GM21529 (cell line): ENCODE data around the gene INPP5A.
"Not testable (repeated sequence)": the region's sequence is repeated elsewhere in the genome, so short reads cannot be mapped to it uniquely, and the experiment has no call there.

Source experiments
- ATAC-seq: cut with Tn5 transposase; IDR thresholded peaks from one replicate; pipeline ENCODE4 v1.9.1; 2021; ENCODE audit not compliant: unreplicated experiment

The INPP5A gene

DNA sequence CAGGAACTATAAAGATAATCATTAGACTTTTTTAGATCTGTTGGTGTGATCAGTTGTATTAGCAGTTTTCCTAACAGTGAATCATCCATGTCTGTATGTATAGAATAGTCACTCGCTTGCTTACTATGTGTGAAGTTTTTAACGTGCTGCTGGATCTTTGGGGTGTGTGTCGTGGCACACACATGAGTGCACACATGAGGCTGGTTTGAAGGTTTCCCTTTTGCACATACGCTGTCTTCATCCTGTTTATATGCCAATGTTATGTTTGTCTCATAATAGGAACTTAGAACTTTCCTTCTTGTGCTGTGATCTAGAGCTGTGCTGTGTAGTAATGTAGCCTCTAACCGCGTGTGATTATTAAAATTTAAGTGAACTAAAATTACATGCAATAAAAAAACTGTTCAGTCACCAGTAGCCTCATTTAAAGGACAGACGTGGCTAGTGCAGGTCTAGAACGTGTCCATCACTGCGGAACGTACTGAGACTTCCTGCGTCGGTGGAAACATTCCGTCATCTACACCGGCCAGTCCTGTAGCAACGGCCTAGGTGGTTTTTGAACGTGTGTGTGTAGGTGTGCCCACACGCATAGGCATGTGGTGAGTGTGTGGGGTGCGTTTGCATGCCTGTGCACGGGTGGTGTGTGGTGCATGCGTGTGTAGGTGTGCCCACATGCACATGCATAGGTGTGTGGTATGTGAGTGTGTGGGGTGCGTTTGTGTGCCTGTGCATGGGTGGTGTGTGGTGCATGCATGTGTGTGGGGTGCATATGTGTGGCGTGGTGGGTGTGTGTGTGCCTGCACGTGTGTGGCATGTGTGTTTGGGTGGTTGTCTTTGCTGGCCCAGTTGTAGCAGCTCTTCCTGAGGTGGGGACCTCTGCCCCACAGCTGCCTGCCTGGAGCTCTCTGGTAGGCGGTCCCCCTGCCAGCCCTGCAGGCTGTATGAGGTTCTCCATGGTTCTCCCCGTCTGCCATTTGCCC, 56.6 kb downstream of the INPP5A start:
- peak; percentile 69 for ATAC-seq

DNA sequence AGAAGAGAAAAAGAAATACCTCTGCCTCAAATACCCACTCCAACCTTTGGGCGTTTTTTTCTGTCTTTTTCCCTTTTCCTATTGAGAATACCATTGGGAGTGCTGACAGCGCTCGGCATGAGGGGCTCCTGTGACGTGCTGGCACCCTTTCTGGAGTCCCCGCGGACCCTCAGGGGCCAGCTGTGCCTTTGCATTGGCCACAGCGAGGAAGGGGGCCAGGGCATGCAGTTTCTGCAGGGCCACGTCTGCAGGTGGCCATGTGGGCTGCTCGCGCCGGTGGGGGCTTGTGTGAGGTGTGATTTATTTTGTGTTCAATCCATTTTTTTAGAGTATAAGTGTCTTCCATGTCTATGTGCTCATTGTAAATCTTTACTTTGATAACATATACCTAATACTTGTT, 57.4 kb downstream of the INPP5A start:
- no peak for ATAC-seq

- no peak for ATAC-seq
These were observed 58.3 kb downstream of the INPP5A start for GRCh38 chr10:132595854-132596253.

- no peak for ATAC-seq
These were observed 59.2 kb downstream of the INPP5A start for GRCh38 chr10:132596742-132597279.

- ATAC-seq: no peak
These were observed 60.1 kb downstream of the INPP5A start for GRCh38 chr10:132597654-132598053.

- ATAC-seq: not testable (repeated sequence)
These were observed 61.5 kb downstream of the INPP5A start for GRCh38 chr10:132599023-132599618.

DNA sequence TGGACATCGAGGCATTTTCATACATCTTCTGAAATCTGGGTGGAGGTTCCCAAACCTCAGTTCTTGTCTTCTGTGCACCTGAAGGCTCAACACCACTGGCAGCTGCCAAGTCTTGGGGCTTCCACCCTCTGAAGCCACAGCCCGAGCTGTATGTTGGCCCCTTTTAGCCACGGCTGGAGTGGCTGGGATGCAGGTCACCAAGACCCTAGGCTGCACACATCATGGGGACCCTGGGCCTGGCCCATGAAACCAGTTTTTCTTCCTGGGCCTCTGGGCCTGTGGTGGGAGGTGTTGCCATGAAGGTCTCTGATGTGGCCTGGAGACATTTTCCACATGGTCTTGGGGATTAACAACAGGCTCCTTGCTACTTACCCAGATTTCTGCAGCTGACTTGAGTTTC, 62.1 kb downstream of the INPP5A start:
- ATAC-seq: no peak

DNA sequence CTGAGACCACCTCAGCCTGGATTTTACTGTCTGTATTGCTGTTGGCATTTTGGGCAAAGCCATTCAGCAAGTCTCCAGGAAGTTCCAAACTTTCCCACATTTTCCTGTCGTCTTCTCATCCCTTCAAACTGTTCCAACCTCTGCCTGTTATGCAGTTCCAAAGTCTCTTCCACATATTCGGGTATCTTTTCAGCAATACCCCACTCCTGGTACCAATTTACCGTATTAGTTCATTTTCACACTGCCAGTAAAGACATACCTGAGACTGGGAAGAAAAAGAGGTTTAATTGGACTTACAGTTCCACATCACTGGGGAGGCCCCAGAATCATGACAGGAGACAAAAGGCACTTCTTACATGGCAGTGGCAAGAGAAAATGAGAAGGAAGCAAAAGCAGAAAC, 62.8 kb downstream of the INPP5A start:
- ATAC-seq: no peak

DNA sequence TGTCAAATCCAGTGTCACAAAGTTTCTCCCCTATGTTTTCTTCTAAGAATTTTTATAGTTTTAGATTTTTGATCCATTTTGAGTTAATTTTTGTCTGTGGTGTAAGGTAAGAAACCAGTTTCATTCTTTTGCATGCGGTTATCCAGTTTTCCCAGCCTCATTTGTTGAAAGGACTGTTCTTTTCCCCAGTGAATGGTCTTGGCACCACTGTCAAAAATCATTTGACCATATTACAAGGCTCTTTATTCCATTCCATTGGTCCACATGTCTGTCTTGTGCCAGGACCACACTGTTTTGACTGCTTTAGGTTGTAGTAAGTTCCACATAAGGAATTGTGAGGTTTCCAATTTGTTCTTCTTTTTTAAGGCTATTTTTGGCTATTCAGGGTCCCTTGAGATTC, 64.0 kb downstream of the INPP5A start:
- no peak for ATAC-seq

DNA sequence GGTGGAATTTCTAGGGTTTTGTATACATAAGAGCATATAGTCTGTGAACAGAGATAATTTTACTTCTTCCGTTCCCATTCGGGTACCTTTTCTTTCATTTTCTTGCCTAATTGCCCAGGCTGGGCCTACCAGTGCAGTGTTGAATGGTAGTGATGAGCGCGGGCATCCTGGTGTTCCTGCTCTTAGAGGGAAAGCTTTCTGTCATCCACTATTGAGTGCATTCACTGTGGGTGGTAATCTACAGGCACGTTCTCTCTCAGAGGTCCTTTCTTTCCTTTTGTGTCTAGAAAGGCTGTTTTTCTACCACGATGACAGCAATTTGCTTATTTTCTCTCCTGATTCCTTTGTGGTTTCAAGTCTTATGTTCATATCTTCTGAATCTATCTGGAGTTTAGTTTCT, 65.0 kb downstream of the INPP5A start:
- no peak for ATAC-seq

DNA sequence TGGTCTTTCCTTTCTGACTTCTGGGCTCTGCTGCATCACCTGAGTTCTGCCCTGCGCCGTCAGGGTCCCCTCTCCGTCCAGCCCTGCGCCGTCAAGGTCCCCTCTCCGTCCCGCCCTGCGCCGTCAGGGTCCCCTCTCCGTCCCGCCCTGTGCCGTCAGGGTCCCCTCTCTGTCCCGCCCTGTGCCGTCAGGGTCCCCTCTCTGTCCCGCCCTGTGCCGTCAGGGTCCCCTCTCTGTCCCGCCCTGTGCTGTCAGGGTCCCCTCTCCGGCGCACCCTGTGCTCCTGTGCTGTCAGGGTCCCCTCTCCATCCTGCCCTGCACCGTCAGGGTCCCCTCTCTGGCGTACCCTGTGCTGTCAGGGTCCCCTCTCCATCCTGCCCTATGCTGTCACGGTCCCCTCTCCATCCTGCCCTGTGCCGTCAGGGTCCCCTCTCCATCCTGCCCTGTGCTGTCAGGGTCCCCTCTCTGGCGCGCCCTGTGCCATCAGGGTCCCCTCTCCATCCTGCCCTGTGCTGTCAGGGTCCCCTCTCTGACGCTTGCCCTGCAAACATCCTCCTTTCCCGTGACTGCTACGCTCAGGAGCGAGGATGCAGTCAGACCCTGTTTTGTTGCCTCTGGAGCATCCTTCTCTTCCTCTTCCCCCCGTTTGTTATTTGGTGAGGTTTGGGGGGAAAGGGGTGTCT, 66.4 kb downstream of the INPP5A start:
- no peak for ATAC-seq

GRCh38 chr10:132604686-132605085, 67.1 kb downstream of the INPP5A start:
- ATAC-seq: no peak

DNA sequence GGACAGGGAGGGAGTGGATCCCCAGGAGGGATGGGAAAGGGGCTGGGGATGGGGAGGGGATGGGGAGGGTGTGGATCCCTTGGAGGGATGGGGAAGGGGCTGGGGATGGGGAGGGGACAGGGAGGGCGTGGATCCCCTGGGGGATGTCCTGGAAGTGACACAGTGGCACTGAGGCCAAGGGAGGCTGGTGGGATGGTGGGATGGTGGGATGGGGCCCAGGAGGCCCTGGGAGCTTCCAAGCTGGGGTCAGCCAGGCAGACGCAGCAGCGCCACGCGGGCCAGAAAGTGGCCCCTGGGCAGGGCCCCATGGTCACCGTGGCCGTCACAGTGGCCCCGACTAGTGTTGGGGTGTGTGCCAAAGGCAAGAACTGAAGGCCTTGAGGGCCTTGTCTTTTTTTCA, 67.8 kb downstream of the INPP5A start:
- no peak for ATAC-seq

- no peak for ATAC-seq
These were observed 68.5 kb downstream of the INPP5A start for GRCh38 chr10:132606031-132606491.

DNA sequence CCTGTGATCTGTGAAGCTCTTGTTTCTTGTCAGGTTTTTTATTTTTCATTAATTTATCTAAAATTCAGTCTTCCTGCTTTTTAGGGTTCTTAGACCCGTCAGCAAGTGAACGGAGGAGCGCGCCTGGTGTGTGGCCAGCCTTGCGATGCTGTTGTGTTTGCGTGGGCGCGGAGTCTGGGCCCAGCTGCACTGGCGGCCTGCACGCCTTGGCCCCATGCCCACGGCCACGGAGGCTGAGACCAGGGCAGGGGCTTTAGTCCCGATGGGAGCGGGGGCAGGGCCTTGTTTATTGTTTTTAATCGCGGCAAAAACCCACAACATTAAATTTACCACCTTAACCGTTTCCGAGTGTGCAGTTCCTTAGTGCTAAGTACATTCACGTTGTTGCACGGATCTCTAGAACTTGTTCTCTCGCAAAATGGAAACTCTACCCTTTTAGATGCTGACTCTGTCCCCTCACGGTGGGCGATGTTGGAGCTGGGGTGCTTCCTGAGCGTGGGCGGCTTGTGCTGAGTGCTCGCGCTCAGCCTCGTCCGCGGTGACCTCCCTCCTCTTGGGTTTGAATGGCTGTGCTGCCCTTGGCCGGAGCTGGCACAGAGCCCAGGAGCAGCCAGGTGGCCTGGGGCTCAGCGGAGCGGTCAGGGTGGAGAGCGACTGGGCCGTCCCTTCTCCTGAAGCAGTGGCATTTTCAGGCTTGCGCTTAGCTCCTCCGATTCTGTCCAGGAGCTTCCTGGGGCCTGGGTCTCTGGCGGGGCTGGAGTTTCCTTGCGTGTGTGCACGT, 69.1 kb downstream of the INPP5A start:
- ATAC-seq: no peak

GRCh38 chr10:132607491-132607890, 69.9 kb downstream of the INPP5A start:
- ATAC-seq: no peak

DNA sequence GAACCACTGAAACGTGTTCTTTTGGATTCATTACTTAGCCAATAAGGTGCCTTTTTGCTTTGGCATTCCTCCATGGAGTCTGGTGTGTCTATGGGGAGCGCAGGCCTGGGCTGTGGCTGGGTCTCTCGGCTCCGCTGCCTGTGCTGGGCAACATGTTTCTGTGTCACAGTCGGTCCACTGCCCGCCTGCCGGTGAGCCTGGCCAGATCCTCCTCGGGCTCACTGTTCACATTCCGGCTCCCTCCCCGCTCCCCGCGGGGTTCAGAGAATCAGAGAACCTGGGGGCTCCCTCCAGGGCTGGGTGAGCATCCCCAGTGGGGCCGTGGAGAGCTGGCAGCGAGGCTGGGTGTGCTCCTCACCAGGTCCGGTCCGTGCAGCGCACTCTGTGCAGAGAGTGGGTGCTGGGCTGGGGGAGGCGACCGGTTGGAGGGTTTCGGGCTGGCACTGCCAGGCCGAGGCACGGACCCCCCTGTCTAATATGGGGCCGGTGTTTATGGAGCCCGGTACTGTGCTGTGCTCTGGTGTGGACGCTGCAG, 70.4 kb downstream of the INPP5A start:
- no peak for ATAC-seq

- ATAC-seq: no peak
These were observed 71.1 kb downstream of the INPP5A start for GRCh38 chr10:132608511-132609195.

GRCh38 chr10:132609211-132609610, 71.6 kb downstream of the INPP5A start:
- no peak for ATAC-seq
